Right forelimb (tissue), 1 donor: Measurements from ENCODE around the gene GJA9.
A peak's percentile ranks its signal among the peaks of the same experiment; 100 is the strongest.
"Not testable (repeated sequence)": the region's sequence is repeated elsewhere in the genome, so short reads cannot be mapped to it uniquely, and the experiment has no call there.

ENCODE experiments used
- DNase-seq: peaks from one replicate; pipeline ENCODE4 v3.0.0-alpha.2; 2018

GJA9 gene

DNA sequence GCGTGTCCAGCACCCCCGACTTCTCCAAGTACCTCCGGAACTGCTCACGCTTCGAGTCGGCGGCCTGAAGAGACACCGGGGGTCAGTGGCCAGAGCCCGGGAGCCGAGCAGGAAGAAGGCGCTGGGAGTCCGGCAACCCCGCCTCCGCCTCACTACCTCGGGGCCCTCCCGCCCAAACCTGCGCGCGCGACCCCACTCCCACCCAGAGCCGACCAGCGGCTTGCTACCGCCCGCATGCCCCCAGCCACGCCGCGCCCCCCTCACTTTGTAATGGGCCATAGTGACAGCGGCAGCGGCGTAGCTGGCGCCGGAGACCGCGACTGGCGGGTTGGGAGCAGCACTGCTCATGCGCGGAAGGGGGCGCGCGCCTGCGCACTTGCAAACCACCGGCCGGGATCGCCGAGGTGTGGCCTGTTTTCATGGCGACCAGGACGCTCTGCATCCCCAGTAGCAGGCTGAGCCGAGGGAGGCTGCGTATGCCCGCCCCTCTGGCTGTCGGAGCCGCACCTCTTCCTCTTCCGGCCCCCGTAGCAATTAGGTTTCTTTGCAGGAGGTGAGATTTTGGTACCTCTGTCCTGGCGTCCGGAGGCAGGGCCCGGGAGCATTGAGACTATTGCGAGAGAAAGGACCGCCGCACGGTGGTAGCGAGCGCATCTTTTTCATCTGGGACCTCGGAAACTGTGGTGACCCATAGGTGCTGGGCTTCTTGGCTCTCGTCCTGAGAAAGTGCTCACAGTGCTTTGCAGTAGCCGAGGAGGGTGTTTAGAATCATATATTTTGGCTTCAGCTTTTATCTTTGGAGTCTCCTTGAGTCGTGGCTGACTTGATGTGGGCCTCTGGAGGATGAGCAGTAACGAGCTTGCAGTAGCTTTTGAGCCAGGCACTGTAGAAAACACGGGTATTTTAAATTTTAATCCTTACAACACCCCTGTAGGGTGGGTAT, 8.1 kb downstream of the GJA9 start, which contains the start of gene MYCBP:
Gene MYCBP, minus strand, starts transcription at position 322 of the 943 bp plus-strand sequence. Its CDS starts 43 bp downstream, at position 279.
- peak; percentile 97 for DNase-seq

DNA sequence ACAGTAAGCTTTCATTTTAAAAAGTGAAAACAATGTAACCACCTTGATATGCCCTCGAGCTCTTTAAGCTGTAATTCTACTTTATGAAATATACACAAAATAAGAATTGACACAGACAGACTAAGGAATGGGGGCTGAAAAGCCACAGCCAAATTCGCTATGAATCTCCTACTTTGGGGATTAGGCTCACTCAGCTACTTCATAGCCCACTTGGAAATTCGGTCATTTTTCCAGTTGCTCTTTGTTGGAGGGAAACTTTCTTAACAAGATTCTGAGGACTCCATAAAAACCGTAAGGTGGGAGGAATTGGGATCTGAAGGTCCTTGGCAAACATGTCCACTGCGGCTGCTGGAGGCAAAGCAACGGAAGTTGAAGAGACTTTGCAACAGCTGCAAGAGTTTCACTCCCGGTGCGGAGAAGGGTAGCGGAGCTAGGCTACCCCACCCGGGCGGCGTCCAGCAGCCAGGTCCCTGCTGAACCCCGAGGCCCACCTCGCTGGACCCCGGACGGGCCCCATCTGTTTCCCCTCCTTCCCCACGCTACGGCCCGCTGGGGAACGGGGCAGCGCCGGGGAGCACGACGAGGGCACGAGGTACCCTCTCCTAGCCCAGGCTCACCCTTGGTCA, 8.9 kb downstream of the GJA9 start:
- peak; percentile 55 for DNase-seq

DNA sequence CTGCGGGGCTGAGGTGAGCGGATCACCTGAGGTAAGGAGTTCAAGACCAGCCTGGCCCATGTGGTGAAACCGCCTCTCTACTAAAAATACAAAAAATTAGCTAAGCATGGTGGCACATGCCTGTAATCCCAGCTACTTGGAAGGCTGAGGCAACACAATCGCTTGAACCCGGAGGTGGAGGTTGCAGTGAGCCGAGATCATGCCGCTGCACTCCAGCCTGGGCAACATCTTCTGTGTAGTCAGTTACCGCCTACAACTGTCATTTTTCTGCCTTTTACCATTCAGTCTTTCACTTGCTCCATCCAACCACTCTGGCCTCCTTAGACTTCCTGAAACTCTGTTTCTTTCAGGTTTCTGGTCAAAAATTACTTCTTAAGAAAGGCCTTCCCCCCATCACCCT, 10.4 kb downstream of the GJA9 start:
- DNase-seq = no peak

DNA sequence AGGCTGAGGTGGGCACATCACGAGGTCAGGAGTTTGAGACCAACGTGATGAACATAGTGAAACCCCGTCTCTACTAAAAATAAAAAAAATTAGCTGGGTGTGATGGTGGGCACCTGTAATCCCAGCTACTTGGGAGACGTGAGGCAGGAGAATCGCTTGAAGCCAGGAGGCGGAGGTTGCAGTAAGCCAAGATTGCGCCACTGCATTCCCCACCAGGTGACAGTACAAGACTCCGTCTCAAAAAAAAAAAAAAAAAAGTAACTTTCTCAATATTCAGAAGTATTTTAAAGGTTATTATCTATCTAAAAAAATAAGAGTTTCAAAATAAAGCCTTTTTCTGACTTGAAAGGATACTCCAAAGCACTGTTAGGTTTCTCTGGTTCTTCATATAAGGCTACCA, 14.2 kb downstream of the GJA9 start:
- DNase-seq = no peak

DNA sequence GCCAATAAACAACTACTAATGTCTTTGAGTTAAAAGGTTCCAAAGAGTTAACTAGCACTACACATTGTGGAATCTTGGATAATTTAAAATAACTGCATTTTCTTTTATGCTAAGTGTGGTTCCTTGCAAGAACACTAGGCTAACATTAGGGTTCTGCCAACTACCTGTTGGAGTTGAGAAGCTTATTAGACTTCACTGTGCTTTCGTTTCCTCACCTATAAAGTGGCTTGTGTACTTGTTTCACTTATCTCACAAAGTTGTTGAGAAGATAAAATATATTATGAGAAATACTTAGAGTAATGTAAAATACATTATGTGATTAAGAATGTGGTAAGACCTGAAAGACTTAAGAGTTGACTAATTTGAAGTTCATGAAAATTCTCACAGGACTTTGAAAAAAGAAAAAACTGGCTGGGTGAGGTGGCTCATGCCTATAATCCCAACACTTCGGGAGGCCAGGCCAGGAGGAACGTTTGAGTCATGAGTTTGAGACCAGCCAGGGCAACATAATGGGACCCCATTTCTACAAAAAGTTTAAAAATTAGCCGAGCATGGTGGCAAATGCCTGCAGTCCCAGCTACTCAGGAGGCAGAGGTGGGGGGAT, 16.2 kb downstream of the GJA9 start:
- DNase-seq = no peak

DNA sequence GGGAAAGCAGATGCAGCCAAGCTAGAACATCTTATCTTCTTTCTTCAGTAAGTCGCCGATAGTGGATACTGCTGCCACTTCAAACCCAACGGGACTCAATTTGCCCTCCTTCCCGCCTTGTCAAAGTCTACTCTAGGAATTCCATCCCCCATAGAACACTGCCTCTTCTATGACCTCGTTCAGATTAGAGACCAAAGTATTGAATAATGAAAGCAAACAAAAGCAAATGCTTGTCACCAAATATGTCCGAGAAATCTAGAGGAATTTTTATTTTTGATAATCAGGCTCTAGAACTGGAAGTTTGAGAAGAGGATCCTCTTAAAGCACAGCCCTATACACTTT, 21.0 kb downstream of the GJA9 start:
- no peak for DNase-seq

DNA sequence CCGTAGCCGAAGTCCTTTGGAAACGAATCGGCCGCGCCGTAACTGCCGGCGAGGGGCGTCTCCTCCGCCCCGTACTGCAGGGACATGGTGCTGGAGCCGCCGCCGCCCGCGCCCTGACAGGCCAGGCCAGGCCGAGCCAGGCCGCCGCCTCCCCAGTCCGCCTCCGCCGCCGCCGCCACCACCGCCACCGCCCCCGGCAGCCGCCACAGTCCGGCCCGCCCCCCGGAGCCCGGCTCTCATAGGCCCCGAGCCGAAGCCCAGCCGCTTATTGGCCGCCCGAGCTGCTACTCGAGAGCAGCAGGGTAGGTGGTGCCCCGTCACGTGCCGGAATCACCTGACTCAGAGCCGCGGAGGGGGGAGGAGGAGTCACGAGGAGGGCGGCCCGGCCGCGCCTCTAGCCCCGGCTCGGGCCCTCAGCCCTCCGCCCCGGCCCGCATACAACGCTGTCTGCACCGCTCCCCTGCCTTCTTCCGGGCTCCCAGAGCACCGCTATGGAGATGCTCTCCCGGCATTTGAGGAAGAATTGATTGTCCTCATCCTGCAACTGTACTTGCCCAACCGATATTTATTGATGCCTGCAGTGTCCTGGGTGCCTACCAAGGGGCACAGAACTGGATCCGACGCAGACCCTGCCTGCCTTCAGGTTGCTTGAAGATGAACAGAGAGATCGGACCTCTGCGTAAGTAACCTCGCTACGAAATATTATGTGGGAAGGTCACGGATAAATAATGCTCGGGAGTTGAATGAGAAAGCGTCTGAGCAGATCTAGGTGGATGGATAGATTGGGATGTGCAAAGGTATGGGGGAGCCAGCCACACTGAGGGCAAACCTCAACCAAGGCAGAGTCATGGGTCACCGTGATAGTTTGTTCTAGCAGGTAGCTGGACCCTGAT, 21.6 kb downstream of the GJA9 start, which contains the start of gene RRAGC:
Gene RRAGC, minus strand, starts transcription at position 212 of the 893 bp plus-strand sequence. Its CDS starts 126 bp downstream, at position 86.
- DNase-seq = peak; percentile 98

DNA sequence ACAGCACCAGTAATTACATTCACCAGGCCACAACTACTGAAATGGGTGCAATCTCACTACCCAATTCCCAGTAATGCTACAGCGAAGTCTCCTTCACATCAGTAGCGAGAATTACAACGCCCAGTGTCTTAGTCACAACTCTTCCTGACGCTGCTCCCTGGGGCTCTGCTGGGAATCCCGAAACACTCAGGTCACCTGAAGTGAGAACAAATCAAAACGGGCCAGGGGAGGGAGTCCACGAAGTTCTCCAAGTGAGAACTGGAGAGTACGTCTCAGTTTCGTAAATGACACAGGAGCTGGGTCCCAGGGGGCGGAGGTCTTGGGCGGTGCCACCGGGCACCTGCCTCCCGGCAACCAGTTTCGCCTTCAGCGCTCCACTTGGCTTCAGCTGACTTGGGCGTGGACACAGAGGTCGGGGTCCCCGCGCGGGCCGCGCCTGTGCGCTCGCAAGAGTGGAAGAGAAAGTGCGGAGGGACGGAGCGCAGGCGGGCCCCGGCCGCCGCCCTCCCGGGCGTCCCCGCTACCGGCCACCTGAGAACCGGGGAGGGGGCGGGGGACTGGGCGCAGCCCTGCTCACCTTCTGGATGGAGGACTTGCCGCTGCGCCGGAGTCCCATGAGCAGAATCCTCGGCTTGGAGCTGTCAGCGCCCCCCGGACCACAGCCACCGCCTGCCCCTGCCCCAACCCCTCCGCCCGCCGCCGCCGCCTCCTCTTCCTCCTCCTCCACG, 22.4 kb downstream of the GJA9 start:
- peak; percentile 54 for DNase-seq

DNA sequence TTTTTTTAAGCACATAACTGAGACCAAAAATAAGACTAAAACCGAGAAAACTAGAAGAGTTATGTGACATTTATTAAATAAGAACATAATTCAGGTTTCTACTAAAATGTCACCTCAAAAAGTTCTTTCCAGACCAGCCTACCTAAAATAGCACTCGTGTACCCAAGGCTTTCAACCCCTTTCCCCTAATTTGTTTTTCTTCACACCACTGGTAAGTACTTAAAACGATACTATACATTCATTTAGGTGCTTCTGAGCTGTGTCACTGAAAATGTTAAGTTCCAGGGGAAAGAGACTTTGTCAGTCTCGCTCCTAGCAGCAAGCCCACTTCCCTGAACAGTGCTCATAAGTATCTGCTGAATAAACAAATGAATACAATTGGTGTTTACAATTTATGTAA, 28.6 kb downstream of the GJA9 start:
- DNase-seq = no peak

DNA sequence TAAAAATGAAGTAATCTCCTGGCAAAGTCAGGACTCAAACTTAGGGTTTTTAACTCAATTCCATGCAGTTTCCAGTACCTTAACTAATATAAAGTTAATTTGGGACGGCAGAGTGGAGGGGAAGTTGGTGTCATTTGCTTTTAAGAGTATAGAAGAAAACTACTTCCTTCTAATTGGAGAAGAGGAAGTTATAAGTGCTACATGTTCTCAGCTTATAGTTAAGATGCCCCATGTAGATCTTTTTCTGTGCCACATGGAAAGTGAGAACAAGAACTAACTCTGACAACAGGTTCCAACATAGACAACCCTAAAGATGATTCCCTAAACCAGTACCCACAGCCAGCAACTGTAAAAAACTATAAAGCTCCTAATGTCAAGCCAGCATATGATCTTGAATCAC, 33.3 kb downstream of the GJA9 start:
- DNase-seq = no peak

DNA sequence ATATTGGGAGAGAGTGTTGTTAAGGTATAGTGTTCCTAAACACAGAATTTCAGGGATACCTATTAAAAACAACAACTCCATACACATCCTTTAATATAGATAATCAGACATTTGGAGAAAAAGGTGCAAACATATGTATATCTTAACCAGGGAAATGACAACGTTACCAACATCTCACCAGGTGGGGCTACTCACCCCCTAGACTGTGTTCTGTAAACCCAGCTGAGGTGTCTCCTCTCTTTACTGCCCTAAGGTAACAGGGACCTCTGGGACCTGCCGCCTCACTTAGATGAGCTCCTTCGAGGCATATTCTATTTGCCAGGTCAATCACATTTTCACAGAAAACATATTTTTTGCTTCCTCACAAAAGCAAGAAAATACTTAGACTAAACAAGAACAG, 35.2 kb downstream of the GJA9 start:
- DNase-seq = no peak

DNA sequence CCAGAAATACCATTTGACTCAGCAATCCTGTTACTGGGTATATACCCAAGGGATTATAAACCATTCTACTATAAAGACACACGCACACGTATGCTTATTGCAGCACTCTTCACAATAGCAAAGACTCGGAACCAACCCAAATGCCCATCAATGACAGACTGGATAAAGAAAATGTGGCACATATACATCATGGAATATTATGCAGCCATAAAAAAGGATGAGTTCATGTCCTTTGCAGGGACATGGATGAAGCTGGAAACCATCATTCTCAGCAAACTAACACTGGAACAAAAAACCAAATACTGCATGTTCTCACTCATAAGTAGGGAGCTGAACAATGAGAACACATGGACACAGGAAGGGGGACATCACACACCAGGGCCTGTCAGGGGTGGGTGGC, 36.3 kb downstream of the GJA9 start:
- not testable (repeated sequence) for DNase-seq

DNA sequence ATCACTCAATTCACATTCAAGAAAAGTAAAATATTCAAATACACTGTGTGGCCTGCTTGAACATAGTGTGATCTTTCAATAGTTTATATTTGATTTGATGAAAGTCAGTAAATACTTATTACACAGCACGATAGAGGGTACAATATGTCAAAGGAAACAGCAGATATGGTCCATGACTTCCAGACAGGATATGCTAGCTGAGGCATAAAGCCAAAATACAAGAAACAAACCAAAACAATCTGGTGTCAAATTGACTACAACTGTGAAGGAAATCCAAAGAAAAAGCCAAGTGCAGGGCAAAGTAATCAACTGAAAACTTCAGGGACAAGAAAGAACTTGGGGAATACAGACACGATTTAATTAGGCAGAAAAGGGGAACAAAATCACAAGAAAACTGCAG, 41.1 kb downstream of the GJA9 start:
- DNase-seq = no peak

DNA sequence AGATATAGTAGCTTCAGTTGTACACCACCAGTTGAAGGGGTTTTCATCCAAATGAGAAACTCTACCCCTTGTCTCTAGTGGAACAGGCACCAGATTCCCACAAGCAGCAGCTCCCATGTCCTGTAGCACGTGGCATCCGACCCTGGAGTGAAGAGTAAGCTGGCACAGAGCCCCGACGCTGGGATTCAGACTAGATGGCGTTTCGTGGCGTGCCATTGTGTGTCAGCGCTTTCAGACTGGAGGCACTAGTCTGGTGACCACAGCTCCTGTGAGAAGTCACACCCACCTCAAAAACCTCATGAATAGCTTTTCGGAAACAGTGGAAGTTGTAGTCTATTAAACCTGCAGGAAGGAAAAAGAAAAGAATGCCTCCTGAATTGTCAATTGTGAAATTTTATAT, 42.0 kb downstream of the GJA9 start:
- no peak for DNase-seq

DNA sequence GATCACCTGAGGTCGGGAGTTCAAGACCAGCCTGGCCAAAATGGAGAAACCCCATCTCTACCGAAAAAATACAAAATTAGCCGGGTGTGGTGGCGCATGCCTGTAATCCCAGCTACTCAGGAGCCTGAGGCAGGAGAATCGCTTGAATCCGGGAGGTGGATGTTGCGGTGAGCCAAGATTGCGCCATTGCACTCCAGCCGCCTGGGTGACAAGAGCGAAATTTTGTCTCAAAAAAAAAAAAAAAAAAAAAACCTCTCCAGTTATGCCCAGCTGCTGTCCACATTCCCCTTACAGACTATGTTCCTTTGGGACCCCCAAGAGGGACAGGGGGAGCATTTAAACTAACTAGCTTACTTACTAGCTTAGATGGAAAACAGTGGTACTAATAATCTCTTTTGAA, 45.1 kb downstream of the GJA9 start:
- not testable (repeated sequence) for DNase-seq

DNA sequence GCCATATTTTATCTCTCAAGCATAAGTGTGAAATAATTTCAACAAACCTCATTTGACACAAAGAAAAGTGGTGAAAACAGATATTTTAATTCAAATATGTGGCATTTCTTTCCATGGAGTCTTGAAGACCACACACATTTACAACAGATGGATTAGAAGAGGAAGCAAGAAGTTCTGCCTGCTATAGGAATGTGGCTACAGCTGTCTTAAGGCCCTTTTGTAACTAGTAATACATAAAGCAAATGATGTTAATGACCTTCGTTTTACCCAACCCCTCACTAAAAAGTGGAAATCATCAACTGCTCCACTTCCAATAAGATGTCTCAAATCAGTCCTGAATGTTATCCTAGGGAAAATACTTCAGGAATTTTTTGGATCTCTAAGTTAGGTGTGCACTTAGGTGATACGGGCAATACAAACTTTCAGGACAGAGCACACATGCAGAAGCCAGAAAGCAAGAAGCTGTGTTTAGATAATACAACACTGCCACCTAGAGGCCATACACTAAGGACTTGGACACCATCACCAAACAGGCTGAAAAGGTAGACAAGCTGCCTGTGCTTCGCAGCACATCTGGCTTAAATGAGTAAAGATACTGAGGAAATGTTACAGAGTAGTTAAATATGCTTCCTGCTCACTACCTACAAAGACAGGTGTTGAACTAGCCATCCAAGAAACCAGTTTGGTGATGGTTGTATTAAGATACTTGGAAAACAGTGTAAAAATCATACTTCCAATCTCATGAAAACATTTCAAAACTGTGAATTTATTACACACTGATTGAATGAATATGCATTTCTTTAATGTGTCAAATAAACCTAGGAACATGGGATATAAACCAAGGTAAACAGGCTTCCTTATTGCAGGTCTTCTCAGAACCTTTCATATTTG, 46.2 kb downstream of the GJA9 start:
- peak; percentile 59 for DNase-seq

DNA sequence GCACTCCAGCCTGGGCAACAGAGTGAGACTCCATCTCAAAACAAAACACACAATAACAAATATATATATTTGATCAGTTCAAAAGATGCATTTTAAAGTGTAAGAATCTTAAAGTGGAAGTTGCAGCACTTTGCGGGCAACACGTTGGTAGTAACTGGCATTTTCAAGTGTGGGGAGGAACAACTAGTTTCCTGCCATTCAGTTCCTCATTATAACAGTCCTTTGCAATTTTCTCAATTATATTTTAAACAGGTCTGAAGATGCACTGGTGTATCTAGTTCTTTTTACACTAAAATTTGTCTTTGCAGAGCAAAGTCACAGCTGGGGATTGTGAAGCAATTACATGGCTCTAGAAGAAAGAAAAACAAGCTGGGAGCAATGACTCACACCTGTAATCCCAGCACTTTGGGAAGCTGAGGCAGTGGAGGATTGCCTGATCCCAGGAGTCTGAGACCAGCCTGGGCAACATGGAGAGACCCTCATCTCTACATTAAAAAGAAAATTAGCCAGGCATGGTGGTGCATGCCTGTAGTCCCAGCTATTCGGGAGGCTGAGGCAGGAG, 47.1 kb downstream of the GJA9 start:
- DNase-seq = no peak

DNA sequence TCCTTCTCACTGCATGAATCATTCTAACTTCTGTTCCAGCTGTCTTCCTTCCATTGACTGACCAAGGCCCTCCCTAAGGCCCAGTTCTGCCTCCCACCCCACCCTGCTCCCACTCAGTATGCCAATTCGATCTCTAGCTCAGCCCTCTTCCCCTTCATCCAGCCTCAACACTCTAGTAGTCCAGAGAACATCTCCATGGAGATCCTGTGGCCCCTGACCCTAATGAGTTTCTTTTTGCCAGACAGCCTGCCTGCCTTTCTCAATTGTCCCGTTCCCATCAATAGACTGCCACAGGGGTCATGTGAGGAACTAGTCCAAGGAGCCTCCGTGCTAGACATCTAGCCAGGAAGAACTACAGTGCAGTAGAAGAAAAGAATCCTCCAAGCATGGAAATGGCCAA, 48.2 kb downstream of the GJA9 start:
- DNase-seq = no peak

DNA sequence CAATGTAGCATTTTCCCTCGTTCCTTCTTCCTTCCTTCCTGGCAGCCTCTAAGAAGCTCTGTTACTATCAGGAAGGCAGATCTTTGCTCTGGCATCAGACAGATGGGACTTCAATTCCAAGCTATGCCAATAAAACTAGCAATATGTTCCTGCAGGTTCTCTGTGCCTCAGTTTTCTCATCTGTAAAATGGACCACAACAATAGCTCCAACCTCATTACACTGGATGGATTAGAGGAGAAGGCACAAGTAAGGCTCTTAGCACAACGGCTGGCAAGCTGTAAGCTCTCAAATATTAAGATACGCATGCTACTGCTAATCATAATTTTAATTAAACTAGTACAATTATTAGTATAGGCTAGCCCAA, 49.0 kb downstream of the GJA9 start:
- no peak for DNase-seq

DNA sequence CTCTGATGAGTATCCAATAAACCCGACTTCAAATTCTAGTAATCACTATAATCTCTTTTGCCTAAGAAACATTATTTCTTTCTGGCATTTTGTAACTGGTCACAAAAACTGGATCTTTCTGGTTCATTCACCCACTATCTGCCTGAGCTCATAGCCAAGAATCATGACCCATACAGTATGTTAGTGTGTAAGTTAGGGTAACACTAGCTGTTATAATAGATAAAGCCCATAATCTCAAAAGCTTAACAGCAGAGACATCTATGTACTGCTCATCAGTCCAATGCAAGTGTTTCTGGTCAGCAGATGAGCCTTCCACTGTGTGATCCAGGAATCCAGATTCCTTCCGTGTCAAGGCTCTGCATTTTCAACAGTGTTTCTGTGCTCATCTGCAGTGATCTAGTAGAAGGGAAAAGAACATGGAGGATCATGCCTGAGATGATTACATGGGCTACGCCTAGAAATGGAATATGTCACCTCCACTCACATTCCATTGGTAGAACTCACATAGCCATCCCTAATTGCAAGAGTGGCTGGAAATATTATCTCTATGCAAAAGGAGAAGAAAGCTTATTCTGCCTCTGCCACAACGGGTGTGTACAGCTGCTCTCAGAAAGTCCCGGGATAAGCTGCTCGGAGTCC, 49.5 kb downstream of the GJA9 start:
- DNase-seq = no peak
